ENCODE data around the gene YEATS2.
A peak's percentile ranks its signal among the peaks of the same experiment; 100 is the strongest.
"Not testable (repeated sequence)": the region's sequence is repeated elsewhere in the genome, so short reads cannot be mapped to it uniquely, and the experiment has no call there.

The YEATS2 gene

GRCh38 chr3:183697610-183698317 lies at the start of gene YEATS2:
TSS of gene YEATS2 (plus strand) at chr3:183697797. CDS start at chr3:183715163, 17,366 bp downstream.
- DNase-seq = peak; percentile 71 to 79

GRCh38 chr3:183650554-183650953 lies 47.0 kb upstream of the YEATS2 start:
- no peak for DNase-seq

GRCh38 chr3:183653209-183654064 lies 44.2 kb upstream of the YEATS2 start:
- no peak for DNase-seq

GRCh38 chr3:183654727-183655126 lies 42.9 kb upstream of the YEATS2 start:
- DNase-seq = no peak

- DNase-seq = no peak
These were observed 35.5 kb upstream of the YEATS2 start for GRCh38 chr3:183662099-183662498.

- no peak for DNase-seq
These were observed 32.6 kb upstream of the YEATS2 start for GRCh38 chr3:183664913-183665381.

- DNase-seq = no peak
These were observed 17.5 kb upstream of the YEATS2 start for GRCh38 chr3:183680061-183680460.

GRCh38 chr3:183687705-183688104 lies 9.9 kb upstream of the YEATS2 start:
- DNase-seq = no peak

GRCh38 chr3:183688874-183689273 lies 8.7 kb upstream of the YEATS2 start:
- no peak for DNase-seq

GRCh38 chr3:183689621-183690020 lies 8.0 kb upstream of the YEATS2 start:
- DNase-seq = not testable (repeated sequence)

- DNase-seq = no peak
These were observed 7.1 kb upstream of the YEATS2 start for GRCh38 chr3:183690402-183690995.

GRCh38 chr3:183692436-183692835 lies 5.2 kb upstream of the YEATS2 start:
- no peak for DNase-seq

- DNase-seq = no peak
These were observed 1.8 kb upstream of the YEATS2 start for GRCh38 chr3:183695569-183696364.

GRCh38 chr3:183697123-183697609 lies 431 bp upstream of the YEATS2 start:
- no peak for DNase-seq

- peak; percentile 19 to 23 for DNase-seq
These were observed 738 bp downstream of the YEATS2 start for GRCh38 chr3:183698318-183698751.

- no peak for DNase-seq
These were observed 1.2 kb downstream of the YEATS2 start for GRCh38 chr3:183698756-183699155.

GRCh38 chr3:183699238-183699947 lies 1.8 kb downstream of the YEATS2 start:
- no peak for DNase-seq

GRCh38 chr3:183701744-183702143 lies 4.1 kb downstream of the YEATS2 start:
- DNase-seq = no peak

GRCh38 chr3:183703892-183704291 lies 6.3 kb downstream of the YEATS2 start:
- DNase-seq = not testable (repeated sequence)

GRCh38 chr3:183710231-183710630 lies 12.6 kb downstream of the YEATS2 start:
- DNase-seq = no peak

- no peak for DNase-seq
These were observed 13.9 kb downstream of the YEATS2 start for GRCh38 chr3:183711516-183711915.

GRCh38 chr3:183714622-183715021 lies 17.0 kb downstream of the YEATS2 start:
- DNase-seq = no peak

Measured in stimulated activated CD4-positive, alpha-beta T cell treated with anti-CD3 and anti-CD28 coated beads, Interleukin-2, amount 100 ng/mL, for 48 hours (primary cell).